ENCODE data around the gene ARHGAP15.

ARHGAP15 gene

GRCh38 chr2:143146815-143147530, 17.8 kb downstream of the ARHGAP15 start:
- peak overlapping the region; percentile 44 for H3K27ac ChIP-seq (ENCODE audit: low read depth, low read length)
- H3K36me3 ChIP-seq (ENCODE audit: control insufficient read depth, low read length), result peaks cover 15% of the 10 kb centered on the region
- no peak overlapping the region for H3K4me3 ChIP-seq (ENCODE audit: low read length)
- H3K79me2 ChIP-seq (ENCODE audit: control insufficient read depth, low read length), result peaks cover 91% of the 10 kb centered on the region
- no peak for TF ChIP-seq EZH2phosphoT487 (IDR thresholded peaks at IDR 0.05; ENCODE audit: borderline replicate concordance, low read length)
- TF ChIP-seq CTCF (IDR thresholded peaks at IDR 0.05; ENCODE audit: low read depth, low read length, poor library complexity, severe bottlenecking), result no peak
- no peaks in the 10 kb centered on the region for H3K27me3 ChIP-seq (ENCODE audit: control insufficient read depth, low read length)
- H3K9me2 ChIP-seq (replicated peaks; ENCODE audit: control insufficient read depth, low read length), result no peaks in the 10 kb centered on the region
- peaks cover 99% of the 10 kb centered on the region for H3K4me1 ChIP-seq (ENCODE audit: control insufficient read depth, low read length)
- H3F3A ChIP-seq (ENCODE audit: control insufficient read depth, insufficient read depth), result peaks cover 13% of the 10 kb centered on the region
- H3K4me2 ChIP-seq (ENCODE audit: low read length), result peak overlapping the region; percentile 63
- H4K20me1 ChIP-seq (ENCODE audit: control insufficient read depth, insufficient read depth, low read depth, low read length), result no peaks in the 10 kb centered on the region
- H3K9me3 ChIP-seq (ENCODE audit: control insufficient read depth, insufficient read depth, low read length), result no peaks in the 10 kb centered on the region

- TF ChIP-seq EZH2phosphoT487 (IDR thresholded peaks at IDR 0.05; ENCODE audit: borderline replicate concordance, low read length), result no peak
- Histone ChIP-seq H3K36me3 (ENCODE audit: control insufficient read depth, low read length) (peaks cover 15% of the 10 kb centered on the region), H3F3A (ENCODE audit: control insufficient read depth, insufficient read depth) (peaks cover 21% of the 10 kb centered on the region), H3K9me2 (replicated peaks; ENCODE audit: control insufficient read depth, low read length) (no peaks in the 10 kb centered on the region), H4K20me1 (ENCODE audit: control insufficient read depth, insufficient read depth, low read depth, low read length) (no peaks in the 10 kb centered on the region), H3K79me2 (ENCODE audit: control insufficient read depth, low read length) (peaks cover 91% of the 10 kb centered on the region), H3K27ac (ENCODE audit: low read depth, low read length) (0 out of 2 replicates have a peak overlapping the region, but pooled peaks have one; percentile 8), H3K9me3 (ENCODE audit: control insufficient read depth, insufficient read depth, low read length) (no peaks in the 10 kb centered on the region), H3K4me3 (ENCODE audit: low read length) (no peak overlapping the region), H3K27me3 (ENCODE audit: control insufficient read depth, low read length) (no peaks in the 10 kb centered on the region), H3K4me1 (ENCODE audit: control insufficient read depth, low read length) (peaks cover 99% of the 10 kb centered on the region), H3K4me2 (ENCODE audit: low read length) (peak overlapping the region; percentile 76)
Observed at GRCh38 chr2:143148011-143148410, 18.8 kb downstream of the ARHGAP15 start.

GRCh38 chr2:143148757-143149156, 19.5 kb downstream of the ARHGAP15 start:
- peak overlapping the region; percentile 76 for H3K4me2 ChIP-seq (ENCODE audit: low read length)
- peaks cover 86% of the 10 kb centered on the region for H3K79me2 ChIP-seq (ENCODE audit: control insufficient read depth, low read length)
- peaks cover 98% of the 10 kb centered on the region for H3K4me1 ChIP-seq (ENCODE audit: control insufficient read depth, low read length)

More at GRCh38 chr2:143148757-143149156, 19.5 kb downstream of the ARHGAP15 start:
- H3K27me3 ChIP-seq (ENCODE audit: control insufficient read depth, low read length), result no peaks in the 10 kb centered on the region
- H3K9me3 ChIP-seq (ENCODE audit: control insufficient read depth, insufficient read depth, low read length), result no peaks in the 10 kb centered on the region
- H3K27ac ChIP-seq (ENCODE audit: low read depth, low read length), result 0 out of 2 replicates have a peak overlapping the region, but pooled peaks have one; percentile 8
- peak overlapping the region; percentile 33 for H3K4me3 ChIP-seq (ENCODE audit: low read length)
- TF ChIP-seq CTCF (IDR thresholded peaks at IDR 0.05; ENCODE audit: low read depth, low read length, poor library complexity, severe bottlenecking) (no peak), EZH2phosphoT487 (IDR thresholded peaks at IDR 0.05; ENCODE audit: borderline replicate concordance, low read length) (no peak)
- peaks cover 11% of the 10 kb centered on the region for H3K36me3 ChIP-seq (ENCODE audit: control insufficient read depth, low read length)
- no peaks in the 10 kb centered on the region for H4K20me1 ChIP-seq (ENCODE audit: control insufficient read depth, insufficient read depth, low read depth, low read length)
- no peaks in the 10 kb centered on the region for H3K9me2 ChIP-seq (replicated peaks; ENCODE audit: control insufficient read depth, low read length)
- peaks cover 26% of the 10 kb centered on the region for H3F3A ChIP-seq (ENCODE audit: control insufficient read depth, insufficient read depth)
